ENCODE measurements around the gene GRB2.

- TF ChIP-seq YY1 (IDR thresholded peaks at IDR 0.05; ENCODE audit: insufficient read depth, insufficient read length) (no peak), SUZ12 (IDR thresholded peaks at IDR 0.05; ENCODE audit: extremely low read depth, insufficient read depth, insufficient read length) (no peak)
Measured at GRCh38 chr17:75273977-75274708, 131.3 kb downstream of the GRB2 start.
